H1 (cell line): ENCODE data around the gene DYNC1LI1. TPM values are rescaled to one million over a fixed set of nuclear protein-coding genes. Genes with fewer than 3 reads are reported as not detected.

Experiments used
- CTCF ChIA-PET: fragments of 300-600 bp; sonication (Branson Sonifier 250); formaldehyde crosslinking; loops from one replicate; lab custom pipeline; 2021; ENCODE audit not compliant: partially characterized antibody; lab: Charles Lee
- POLR2A ChIA-PET: fragments of 300-600 bp; sonication (Branson Sonifier 250); formaldehyde crosslinking; loops from one replicate; lab custom pipeline; 2021; ENCODE audit warnings: inconsistent platforms; ENCODE audit not compliant: partially characterized antibody; lab: Charles Lee
- DNase-seq, 2 experiments: peaks; one replicate each; pipeline versions ENCODE4 v3.0.0 to v3.0.0-alpha.2; 2010 to 2022; ENCODE audit warnings: low spot score in 2 of 2, low read depth in 1 of 2, mixed read lengths in 1 of 2
- FAIRE-seq: peaks from 2 replicates; lab custom pipeline; 2011; peaks lifted over from hg19 to GRCh38; lab: Jason Lieb, UNC
- H2AFZ ChIP-seq: 2 replicates; pipeline ENCODE4 v1.8.1; 2012; ENCODE audit warnings: low read length, inconsistent platforms
- H2AK5ac ChIP-seq: 2 replicates; pipeline ENCODE4 v1.6.1; 2013; ENCODE audit warnings: low read depth, low read length
- H2BK120ac ChIP-seq: replicated peaks from 2 replicates; pipeline ENCODE3; 2013; ENCODE audit warnings: low read depth, low read length, inconsistent platforms
- H2BK12ac ChIP-seq: 2 replicates; pipeline ENCODE4 v1.6.1; 2013; ENCODE audit warnings: low read depth, low read length
- H2BK15ac ChIP-seq: 2 replicates; pipeline ENCODE4 v1.6.1; 2013; ENCODE audit warnings: low read length
- H2BK20ac ChIP-seq: 2 replicates; pipeline ENCODE4 v1.6.1; 2013; ENCODE audit warnings: low read length
- H2BK5ac ChIP-seq: 2 replicates; pipeline ENCODE4 v1.6.1; 2013; ENCODE audit warnings: low read depth, low read length
- H3K14ac ChIP-seq: 2 replicates; pipeline ENCODE4 v1.6.1; 2013; ENCODE audit warnings: inconsistent platforms; ENCODE audit not compliant: insufficient read length
- H3K18ac ChIP-seq: 2 replicates; pipeline ENCODE4 v1.6.1; 2013; ENCODE audit warnings: low read length; ENCODE audit errors: extremely low read depth
- H3K23ac ChIP-seq: 2 replicates; pipeline ENCODE4 v1.6.1; 2013; ENCODE audit warnings: inconsistent platforms; ENCODE audit not compliant: insufficient read length
- H3K23me2 ChIP-seq: 2 replicates; pipeline ENCODE4 v1.6.1; 2013; ENCODE audit warnings: low read depth, low read length
- H3K27ac ChIP-seq: 2 replicates; pipeline ENCODE4 v1.6.1; 2011; ENCODE audit warnings: low read depth, low read length, inconsistent platforms
- H3K27me3 ChIP-seq, 4 experiments: replicated peaks in 1 of 4; 1 replicate in 1 of 4; 2 replicates in 3 of 4; pipeline versions ENCODE4 v1.6.1 to v1.8.1; 2011 to 2013; ENCODE audit warnings: low read length in 3 of 4, mild to moderate bottlenecking in 3 of 4, inconsistent platforms in 2 of 4, mixed read lengths in 2 of 4, moderate library complexity in 1 of 4; ENCODE audit not compliant: control insufficient read depth in 3 of 4, insufficient read depth in 3 of 4; ENCODE audit errors: extremely low read depth in 1 of 4
- H3K36me3 ChIP-seq, 4 experiments: 2 replicates each; pipeline versions ENCODE4 v1.6.1 to v1.8.1; 2011 to 2013; ENCODE audit warnings: mild to moderate bottlenecking in 4 of 4, low read length in 3 of 4, moderate library complexity in 2 of 4, control low read depth in 1 of 4, inconsistent platforms in 1 of 4; ENCODE audit not compliant: insufficient read depth in 4 of 4, control insufficient read depth in 2 of 4
- H3K4ac ChIP-seq: replicated peaks from 2 replicates; pipeline ENCODE3; 2013; ENCODE audit warnings: low read length, low read depth, mixed read lengths, inconsistent platforms; ENCODE audit not compliant: insufficient read length
- H3K4me1 ChIP-seq, 4 experiments: replicated peaks in 1 of 4; 1 replicate in 1 of 4; 2 replicates in 3 of 4; pipeline versions ENCODE4 v1.6.1 to v1.8.1; 2011 to 2013; ENCODE audit warnings: low read length in 3 of 4, inconsistent platforms in 2 of 4, mixed read lengths in 1 of 4; ENCODE audit not compliant: insufficient read depth in 4 of 4, control insufficient read depth in 3 of 4
- H3K4me2 ChIP-seq, 2 experiments: 2 replicates each; pipeline versions ENCODE4 v1.6.1 to v1.8.1; 2011 to 2013; ENCODE audit warnings: low read depth in 2 of 2, low read length in 2 of 2, control low read depth in 1 of 2, inconsistent platforms in 1 of 2, mild to moderate bottlenecking in 1 of 2; ENCODE audit not compliant: insufficient read depth in 1 of 2
- H3K4me3 ChIP-seq, 4 experiments: fragments of 200-600, 300-600 bp in 1 of 4; sonication (generic), shearing (Covaris generic), sonication (Bioruptor Twin) in 1 of 4; 2 replicates each; pipeline versions ENCODE4 v1.5.1 to v1.8.1; 2011 to 2016; ENCODE audit warnings: low read length in 4 of 4, low read depth in 3 of 4, control low read depth in 2 of 4, inconsistent platforms in 2 of 4, mild to moderate bottlenecking in 2 of 4, mixed read lengths in 1 of 4, moderate library complexity in 1 of 4; ENCODE audit not compliant: insufficient read depth in 2 of 4; ENCODE audit errors: extremely low read depth in 1 of 4
- H3K56ac ChIP-seq: replicated peaks from 2 replicates; pipeline ENCODE3; 2013; ENCODE audit warnings: low read depth, mild to moderate bottlenecking, mixed read lengths, low read length, inconsistent platforms; ENCODE audit not compliant: insufficient read length
- H3K79me1 ChIP-seq: 2 replicates; pipeline ENCODE4 v1.6.1; 2013; ENCODE audit warnings: low read depth, low read length, control low read depth
- H3K79me2 ChIP-seq, 2 experiments: 2 replicates each; pipeline versions ENCODE4 v1.6.1 to v1.8.1; 2012 to 2013; ENCODE audit warnings: low read length in 2 of 2, mild to moderate bottlenecking in 2 of 2, inconsistent platforms in 1 of 2; ENCODE audit not compliant: insufficient read depth in 2 of 2, control insufficient read depth in 1 of 2
- H3K9ac ChIP-seq, 4 experiments: replicated peaks in 1 of 4; 1 replicate in 1 of 4; 2 replicates in 3 of 4; pipeline versions ENCODE4 v1.6.1 to v1.8.1; 2011 to 2013; ENCODE audit warnings: low read depth in 3 of 4, low read length in 3 of 4, control low read depth in 2 of 4, mild to moderate bottlenecking in 2 of 4, moderate library complexity in 2 of 4, inconsistent platforms in 1 of 4; ENCODE audit errors: extremely low read depth in 1 of 4
- H3K9me3 ChIP-seq, 2 experiments: 2 replicates each; pipeline versions ENCODE4 v1.6.1 to v1.8.1; 2012 to 2013; ENCODE audit warnings: mild to moderate bottlenecking in 2 of 2, moderate library complexity in 2 of 2, control low read depth in 1 of 2, inconsistent platforms in 1 of 2, low read depth in 1 of 2, low read length in 1 of 2, mixed read lengths in 1 of 2; ENCODE audit not compliant: insufficient read depth in 2 of 2
- H4K20me1 ChIP-seq, 2 experiments: replicated peaks in 1 of 2; 2 replicates each; pipeline versions ENCODE3 to v1.8.1; 2011 to 2013; ENCODE audit warnings: inconsistent platforms in 2 of 2, low read length in 2 of 2, mild to moderate bottlenecking in 1 of 2; ENCODE audit not compliant: insufficient read depth in 2 of 2, control insufficient read depth in 1 of 2
- H4K5ac ChIP-seq: 2 replicates; pipeline ENCODE4 v1.6.1; 2013; ENCODE audit warnings: low read length, low read depth, mixed read lengths, inconsistent platforms; ENCODE audit not compliant: insufficient read length
- H4K8ac ChIP-seq: 2 replicates; pipeline ENCODE4 v1.8.0; 2013; ENCODE audit warnings: mild to moderate bottlenecking, moderate library complexity, low read length, inconsistent platforms; ENCODE audit not compliant: insufficient read depth; ENCODE audit errors: extremely low read depth
- H4K91ac ChIP-seq: replicated peaks from 2 replicates; pipeline ENCODE3; 2013; ENCODE audit warnings: low read length, mixed read lengths, inconsistent platforms; ENCODE audit not compliant: insufficient read length
- HDAC2 ChIP-seq, 2 experiments: fragments of 300-600 bp in 1 of 2; sonication (generic) in 1 of 2; IDR thresholded peaks; 2 replicates each; pipeline ENCODE4 v1.6.1; 2011 to 2012; ENCODE audit warnings: low read depth in 2 of 2, low read length in 2 of 2, mild to moderate bottlenecking in 2 of 2, moderate library complexity in 2 of 2, borderline replicate concordance in 1 of 2, inconsistent platforms in 1 of 2
- JUND ChIP-seq: IDR thresholded peaks from 2 replicates; pipeline ENCODE4 v1.6.1; 2011; ENCODE audit warnings: mild to moderate bottlenecking, improper control_type of control experiment, low read length
- KDM1A ChIP-seq: fragments of 200-600, 300-600 bp; sonication (generic); IDR thresholded peaks from 2 replicates; pipeline ENCODE4 v1.7.1; 2016; ENCODE audit warnings: mild to moderate bottlenecking, low read length, borderline replicate concordance
- WGBS, 2 experiments: shearing (Covaris generic) in 1 of 2; methylation state at CpG; one replicate each; pipeline versions ENCODE4 v1.1.6 to v1.1.7; 2013 to 2015; ENCODE audit warnings: low lambda C conversion rate in 2 of 2, mixed read lengths in 2 of 2, inconsistent platforms in 1 of 2, low coverage in 1 of 2, missing lambda C conversion rate in 1 of 2; ENCODE audit not compliant: insufficient replicate concordance in 2 of 2, insufficient coverage in 1 of 2, insufficient read length in 1 of 2; ENCODE audit errors: extremely low coverage in 1 of 2, missing lambda C conversion rate in 1 of 2; 5-methylcytosine and 5-hydroxymethylcytosine counted together
- polyA plus RNA-seq, 7 experiments: library from polyadenylated mRNA; depleted of rRNA in 3 of 7; stranded (reverse) in 5 of 7; unstranded in 2 of 7; fragments of >200 nt in 5 of 7; fragments of 200-250 nt in 2 of 7; gene quantifications; 1 replicate in 5 of 7; 2 replicates in 1 of 7; 4 replicates in 1 of 7; pipeline versions ENCODE4 v1.2.1 to v1.2.3, GENCODE V29; 2011 to 2013; ENCODE audit warnings: missing spikeins in 2 of 7, mixed read lengths in 2 of 7
- total RNA-seq: library from RNA; stranded (reverse); fragmentation: NEBNext Ultra II Directional; extraction: Animal tissue kit (Norgen Biotek cat#: 25700); gene quantifications from 2 replicates; pipeline ENCODE4 v1.2.1, GENCODE V29; 2021

Gene DYNC1LI1
- total and polyA plus RNA-seq, 2 of the 8 experiments (the other 6 are each of a cell fraction or from before 2014, with no cell fraction given) = 13.6 to 45.1 TPM

- no peak overlapping the region for H2AFZ ChIP-seq
- no peaks in the 10 kb centered on the region for H3K4me1 ChIP-seq
- no peaks in the 10 kb centered on the region for H3K27me3 ChIP-seq
- no peak overlapping the region for H2BK5ac ChIP-seq
- no peak overlapping the region for H3K9ac ChIP-seq
- H3K79me1 ChIP-seq = no peaks in the 10 kb centered on the region
- no peaks in the 10 kb centered on the region for H4K20me1 ChIP-seq
- H4K8ac ChIP-seq = no peak overlapping the region
- H3K56ac ChIP-seq = no peak overlapping the region
- DNase-seq (no peak), FAIRE-seq (no peak)
- no peak overlapping the region for H4K5ac ChIP-seq
- H3K18ac ChIP-seq = no peak overlapping the region
- H2BK15ac ChIP-seq = no peak overlapping the region
- ChIA-PET CTCF (interaction anchor here (0.6 to 1.0 kb wide), 3 partner anchors 66 to 964 kb away, joined by 3 read pairs; no protein-coding TSS in a partner anchor), POLR2A (interaction anchor here (0.7 to 1.0 kb wide), 2 partner anchors 10 to 38 kb away, joined by 4 read pairs; partner anchors contain the start of gene DYNC1LI1)
- H3K4me2 ChIP-seq = no peak overlapping the region
- H2BK120ac ChIP-seq = no peak overlapping the region
- H3K4me3 ChIP-seq = no peak overlapping the region
- H4K91ac ChIP-seq = no peak overlapping the region
- no peaks in the 10 kb centered on the region for H3K79me2 ChIP-seq
- no peak overlapping the region for H2BK20ac ChIP-seq
- no peak overlapping the region for H3K14ac ChIP-seq
- no peak overlapping the region for H3K4ac ChIP-seq
- peaks cover under 1 to 65% (median 10%) of the 10 kb centered on the region in 4 experiments; a peak in 5 of 8 replicates for H3K36me3 ChIP-seq
- H3K27ac ChIP-seq = no peak overlapping the region
- H3K9me3 ChIP-seq = no peaks in the 10 kb centered on the region
- H2AK5ac ChIP-seq = no peak overlapping the region
- WGBS, 2 experiments = 97% methylated on average over 1 of the region's 1 CpG; no CpG with 5 or more reads in 1 of the 2 experiments
- no peak overlapping the region for H2BK12ac ChIP-seq
- H3K23me2 ChIP-seq = no peaks in the 10 kb centered on the region
- no peak overlapping the region for H3K23ac ChIP-seq
- TF ChIP-seq KDM1A (no peak), JUND (no peak), HDAC2 (IDR thresholded peaks at IDR 0.05; ENCODE audit: borderline replicate concordance in 1 of 2, low read depth in 2 of 2, low read length in 2 of 2) (no peak)
These were observed 38.2 kb downstream of the DYNC1LI1 start for GRCh38 chr3:32532434-32532833.
